ENCODE measurements around the gene C20orf144. TPM values are rescaled to one million over a fixed set of nuclear protein-coding genes. Genes with fewer than 3 reads are reported as not detected.
"Not testable (repeated sequence)": the region's sequence is repeated elsewhere in the genome, so short reads cannot be mapped to it uniquely, and the experiment has no call there.

Gene C20orf144
- total RNA-seq, 2 donors from 2014 or later: 0.66 TPM; not detected in 1

DNA sequence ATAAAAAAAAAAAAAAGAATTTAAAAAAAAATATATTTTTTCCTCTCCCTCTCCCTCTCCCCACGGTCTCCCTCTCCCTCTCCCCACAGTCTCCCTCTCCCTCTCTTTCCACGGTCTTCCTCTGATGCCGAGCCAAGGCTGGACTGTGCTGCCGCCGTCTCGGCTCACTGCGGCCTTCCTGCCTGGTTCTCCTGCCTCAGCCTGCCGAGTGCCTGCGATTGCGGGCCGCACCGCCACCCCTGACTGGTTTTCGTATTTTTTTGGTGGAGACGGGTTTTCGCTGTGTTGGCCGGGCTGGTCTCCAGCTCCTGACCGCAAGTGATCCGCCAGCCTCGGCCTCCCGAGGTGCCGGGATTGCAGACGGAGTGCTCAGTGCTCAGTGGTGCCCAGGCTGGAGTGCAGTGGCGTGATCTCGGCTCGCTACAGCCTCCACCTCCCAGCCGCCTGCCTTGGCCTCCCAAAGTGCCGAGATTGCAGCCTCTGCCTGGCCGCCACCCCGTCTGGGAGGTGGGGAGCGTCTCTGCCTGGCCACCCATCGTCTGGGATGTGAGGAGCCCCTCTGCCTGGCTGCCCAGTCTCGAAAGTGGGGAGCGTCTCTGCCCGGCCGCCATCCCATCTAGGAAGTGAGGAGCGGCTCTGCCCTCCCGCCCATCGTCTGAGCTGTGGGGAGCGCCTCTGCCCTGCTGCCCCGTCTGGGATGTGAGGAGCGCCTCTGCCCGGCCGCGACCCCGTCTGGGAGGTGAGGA, 38.7 kb downstream of the C20orf144 start:
- intact Hi-C loops (cut with DNase I); DNase-seq; H3K36me3 ChIP-seq (replicated peaks in 1 of 2; ENCODE audit: insufficient read depth in 1 of 2, low read depth in 2 of 2); H3K9me3 ChIP-seq; H3K27ac ChIP-seq; H3K27me3 ChIP-seq; H3K4me1 ChIP-seq; ATAC-seq; H3K4me3 ChIP-seq: not testable (repeated sequence)
- WGBS, 2 donors: 96 to 97% methylated on average over 32 to 44 of the region's 45 CpGs

DNA sequence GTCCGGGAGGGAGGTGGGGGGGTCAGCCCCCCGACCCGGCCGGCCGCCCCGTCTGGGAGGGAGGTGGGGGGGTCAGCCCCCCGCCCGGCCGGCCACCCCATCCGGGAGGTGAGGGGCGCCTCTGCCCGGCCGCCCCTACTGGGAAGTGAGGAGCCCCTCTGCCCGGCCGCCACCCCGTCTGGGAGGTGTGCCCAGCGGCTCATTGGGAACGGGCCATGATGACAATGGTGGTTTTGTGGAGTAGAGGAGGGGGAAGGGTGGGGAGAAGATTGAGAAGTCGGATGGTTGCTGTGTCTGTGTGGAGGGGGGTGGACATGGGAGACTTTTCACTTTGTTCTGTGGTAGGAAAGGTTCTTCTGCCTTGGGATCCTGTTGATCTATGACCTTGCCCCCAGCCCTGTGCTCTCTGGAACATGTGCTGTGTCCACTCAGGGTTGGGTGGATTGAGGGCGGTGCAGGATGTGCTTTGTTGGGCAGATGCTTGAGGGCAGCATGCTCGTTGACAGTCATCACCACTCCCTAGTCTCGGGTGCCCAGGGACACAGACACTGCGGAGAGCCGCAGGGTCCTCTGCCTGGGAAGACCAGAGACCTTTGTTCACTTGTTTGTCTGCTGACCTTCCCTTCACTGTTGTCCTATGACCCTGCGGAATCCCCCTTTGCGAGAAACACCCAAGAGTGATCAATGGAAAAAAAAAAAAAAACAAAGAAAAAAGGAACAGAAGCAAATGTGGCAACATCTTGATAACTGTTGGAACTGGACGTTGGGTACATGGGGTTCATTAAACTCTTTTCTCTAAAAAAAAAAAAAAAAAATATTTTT, 39.7 kb downstream of the C20orf144 start:
- no peak overlapping the region for H3K27ac ChIP-seq
- WGBS, 2 donors: 87 to 92% methylated on average over 8 to 11 of the region's 27 CpGs
- intact Hi-C loops (cut with DNase I): no loop called here

DNA sequence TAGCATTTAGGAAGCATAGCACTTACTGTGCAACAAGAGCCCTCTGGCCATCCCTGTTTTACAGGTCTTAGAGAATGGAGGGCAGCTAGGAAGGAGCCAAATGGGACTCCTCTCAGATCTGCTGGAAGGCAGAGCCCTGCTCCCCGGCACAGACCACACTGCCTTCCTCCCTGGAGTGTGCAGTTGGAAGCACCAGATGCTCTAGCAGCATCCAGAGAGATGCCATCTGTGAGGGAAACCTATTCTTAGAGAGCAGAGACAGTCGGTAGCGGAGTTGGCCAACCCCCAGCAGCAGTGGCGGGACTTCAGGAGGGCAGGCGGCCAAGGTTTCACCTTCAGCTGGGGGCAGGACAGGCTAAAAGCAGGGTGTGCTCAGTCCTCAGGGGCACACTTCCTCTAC, 40.7 kb downstream of the C20orf144 start:
- intact Hi-C loops (cut with DNase I): no loop called here
- Histone ChIP-seq H3K9me3 (no peaks in the 10 kb centered on the region), H3K4me1 (no peaks in the 10 kb centered on the region), H3K4me3 (no peak overlapping the region), H3K36me3 (replicated peaks in 1 of 2; ENCODE audit: insufficient read depth in 1 of 2, low read depth in 2 of 2) (no peaks in the 10 kb centered on the region), H3K27me3 (no peaks in the 10 kb centered on the region), H3K27ac (no peak overlapping the region)
- 43 to 100% methylated on average over 1 to 5 of the region's 5 CpGs for WGBS, 2 donors
- TF ChIP-seq POLR2A (IDR thresholded peaks at IDR 0.05): no peak
- TF ChIP-seq, protein P1, sequence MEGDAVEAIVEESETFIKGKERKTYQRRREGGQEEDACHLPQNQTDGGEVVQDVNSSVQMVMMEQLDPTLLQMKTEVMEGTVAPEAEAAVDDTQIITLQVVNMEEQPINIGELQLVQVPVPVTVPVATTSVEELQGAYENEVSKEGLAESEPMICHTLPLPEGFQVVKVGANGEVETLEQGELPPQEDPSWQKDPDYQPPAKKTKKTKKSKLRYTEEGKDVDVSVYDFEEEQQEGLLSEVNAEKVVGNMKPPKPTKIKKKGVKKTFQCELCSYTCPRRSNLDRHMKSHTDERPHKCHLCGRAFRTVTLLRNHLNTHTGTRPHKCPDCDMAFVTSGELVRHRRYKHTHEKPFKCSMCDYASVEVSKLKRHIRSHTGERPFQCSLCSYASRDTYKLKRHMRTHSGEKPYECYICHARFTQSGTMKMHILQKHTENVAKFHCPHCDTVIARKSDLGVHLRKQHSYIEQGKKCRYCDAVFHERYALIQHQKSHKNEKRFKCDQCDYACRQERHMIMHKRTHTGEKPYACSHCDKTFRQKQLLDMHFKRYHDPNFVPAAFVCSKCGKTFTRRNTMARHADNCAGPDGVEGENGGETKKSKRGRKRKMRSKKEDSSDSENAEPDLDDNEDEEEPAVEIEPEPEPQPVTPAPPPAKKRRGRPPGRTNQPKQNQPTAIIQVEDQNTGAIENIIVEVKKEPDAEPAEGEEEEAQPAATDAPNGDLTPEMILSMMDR (IDR thresholded peaks at IDR 0.05): no peak
- ATAC-seq (no peak), DNase-seq (peak in 1 of 4 donors; percentile 32)

More for the DNA sequence above, 39.7 kb downstream of the C20orf144 start:
- H3K27me3 ChIP-seq: no peaks in the 10 kb centered on the region
- TF ChIP-seq, protein P1 (IDR thresholded peaks at IDR 0.05): no peak
- TF ChIP-seq POLR2A (IDR thresholded peaks at IDR 0.05): no peak
- H3K4me1 ChIP-seq: no peaks in the 10 kb centered on the region
- H3K9me3 ChIP-seq: no peaks in the 10 kb centered on the region
- H3K36me3 ChIP-seq (replicated peaks in 1 of 2; ENCODE audit: insufficient read depth in 1 of 2, low read depth in 2 of 2): no peaks in the 10 kb centered on the region
- H3K4me3 ChIP-seq: no peak overlapping the region
- DNase-seq: no peak
- ATAC-seq: no peak

DNA sequence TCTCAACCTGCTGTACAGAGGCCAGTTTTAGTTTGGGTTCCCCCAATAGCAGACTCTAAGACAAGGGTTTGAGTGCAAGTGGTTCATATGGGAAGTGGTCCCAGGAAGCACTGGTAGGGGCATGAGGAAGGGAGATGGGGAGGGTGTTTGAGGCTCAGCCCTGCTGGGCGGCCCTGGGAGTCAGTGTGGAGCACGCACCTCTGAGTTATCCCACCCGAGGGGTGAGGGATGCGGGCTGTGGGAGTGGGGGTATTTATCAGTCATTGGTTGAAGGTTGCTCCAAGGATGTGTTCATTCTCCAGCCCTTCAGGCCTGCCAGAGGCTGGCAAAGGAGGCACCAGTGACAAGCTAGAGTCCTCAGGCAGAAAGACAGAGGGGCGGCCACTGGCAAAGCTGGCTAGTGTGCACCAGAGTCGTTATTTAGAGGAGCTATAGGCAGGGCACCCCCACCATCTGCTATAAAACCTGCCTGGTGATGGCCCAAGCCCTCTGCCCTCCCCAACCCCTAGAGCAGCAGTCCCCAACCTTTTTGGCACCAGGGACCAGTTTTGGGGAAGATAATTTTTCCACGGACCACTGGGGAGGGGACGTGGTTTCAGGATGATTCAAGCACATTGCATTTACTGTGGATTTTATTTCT, 41.5 kb downstream of the C20orf144 start:
- intact Hi-C loops (cut with DNase I): no loop called here
- Histone ChIP-seq H3K27ac (no peak overlapping the region), H3K4me3 (no peak overlapping the region), H3K9me3 (no peaks in the 10 kb centered on the region), H3K36me3 (replicated peaks in 1 of 2; ENCODE audit: insufficient read depth in 1 of 2, low read depth in 2 of 2) (no peaks in the 10 kb centered on the region), H3K27me3 (no peaks in the 10 kb centered on the region), H3K4me1 (no peaks in the 10 kb centered on the region)
- TF ChIP-seq, protein P1 (IDR thresholded peaks at IDR 0.05): no peak
- TF ChIP-seq POLR2A (IDR thresholded peaks at IDR 0.05): no peak
- 86 to 95% methylated on average over 8 of the region's 8 CpGs for whole genome bisulfite sequencing, 2 donors
- ATAC-seq (no peak), DNase-seq (no peak)

Measured in body of pancreas (tissue), 4 donors.